ENCODE measurements around the gene SDF4. TPM values are rescaled to one million over a fixed set of nuclear protein-coding genes. Genes with fewer than 3 reads are reported as not detected.
A peak's percentile ranks its signal among the peaks of the same experiment; 100 is the strongest.

The SDF4 gene
- total RNA-seq, 4 donors from 2014 or later, result 153 to 267 (median 226) TPM

DNA sequence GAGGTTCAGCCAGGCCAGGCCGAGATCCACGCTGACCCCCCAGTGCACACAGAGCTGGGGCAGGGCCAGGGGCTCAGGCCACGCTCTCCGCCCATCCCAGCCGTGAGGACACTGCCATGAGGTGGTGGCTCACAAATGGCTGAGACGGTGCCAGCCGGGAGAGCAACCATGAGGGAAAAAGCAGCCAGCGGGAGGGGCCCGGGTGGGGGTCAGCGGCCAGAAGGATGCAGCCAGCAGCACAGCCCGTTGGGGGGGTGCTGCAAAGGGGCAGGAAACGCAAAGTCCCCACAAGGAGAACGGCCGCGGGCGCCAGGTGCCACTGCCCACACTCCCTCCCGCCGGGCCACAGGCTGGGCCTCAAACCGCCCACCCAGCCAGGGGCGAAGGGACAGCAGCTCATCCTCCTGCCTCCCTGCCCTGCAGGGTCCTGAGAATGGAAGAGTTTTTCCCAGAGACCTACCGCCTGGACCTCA is 49.8 kb downstream of the SDF4 start:
- intact Hi-C loops (cut with DNase I; ENCODE audit: low total_unique reads) (no loop called here), in situ Hi-C loops (cut with MboI; ENCODE audit: low pct_ligation_motif_present in 1 of 4, low pct_unique_long_range_greater_than_20kb in 1 of 4, low sequenced_read_pairs in 3 of 4) (no loop called here)
- Histone ChIP-seq H3K9me3 (no peaks in the 10 kb centered on the region), H3K27me3 (peaks cover 21% of the 10 kb centered on the region), H3K36me3 (no peaks in the 10 kb centered on the region), H3K27ac (no peak overlapping the region), H3K4me3 (no peak overlapping the region), H3K4me1 (no peaks in the 10 kb centered on the region)
- WGBS, 2 donors (ENCODE audit: low coverage in 1 of 2), result 77 to 80% methylated on average over 1 to 18 of the region's 21 CpGs
- DNase-seq, result peak; percentile 6
- TF ChIP-seq POLR2A (IDR thresholded peaks at IDR 0.05), result no peak
- TF ChIP-seq, protein P1, sequence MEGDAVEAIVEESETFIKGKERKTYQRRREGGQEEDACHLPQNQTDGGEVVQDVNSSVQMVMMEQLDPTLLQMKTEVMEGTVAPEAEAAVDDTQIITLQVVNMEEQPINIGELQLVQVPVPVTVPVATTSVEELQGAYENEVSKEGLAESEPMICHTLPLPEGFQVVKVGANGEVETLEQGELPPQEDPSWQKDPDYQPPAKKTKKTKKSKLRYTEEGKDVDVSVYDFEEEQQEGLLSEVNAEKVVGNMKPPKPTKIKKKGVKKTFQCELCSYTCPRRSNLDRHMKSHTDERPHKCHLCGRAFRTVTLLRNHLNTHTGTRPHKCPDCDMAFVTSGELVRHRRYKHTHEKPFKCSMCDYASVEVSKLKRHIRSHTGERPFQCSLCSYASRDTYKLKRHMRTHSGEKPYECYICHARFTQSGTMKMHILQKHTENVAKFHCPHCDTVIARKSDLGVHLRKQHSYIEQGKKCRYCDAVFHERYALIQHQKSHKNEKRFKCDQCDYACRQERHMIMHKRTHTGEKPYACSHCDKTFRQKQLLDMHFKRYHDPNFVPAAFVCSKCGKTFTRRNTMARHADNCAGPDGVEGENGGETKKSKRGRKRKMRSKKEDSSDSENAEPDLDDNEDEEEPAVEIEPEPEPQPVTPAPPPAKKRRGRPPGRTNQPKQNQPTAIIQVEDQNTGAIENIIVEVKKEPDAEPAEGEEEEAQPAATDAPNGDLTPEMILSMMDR (IDR thresholded peaks at IDR 0.05), result no peak
- no peak for TF ChIP-seq POLR2AphosphoS5 (IDR thresholded peaks at IDR 0.05)
- no peak for TF ChIP-seq EP300 (IDR thresholded peaks at IDR 0.05; ENCODE audit: low read depth)

DNA sequence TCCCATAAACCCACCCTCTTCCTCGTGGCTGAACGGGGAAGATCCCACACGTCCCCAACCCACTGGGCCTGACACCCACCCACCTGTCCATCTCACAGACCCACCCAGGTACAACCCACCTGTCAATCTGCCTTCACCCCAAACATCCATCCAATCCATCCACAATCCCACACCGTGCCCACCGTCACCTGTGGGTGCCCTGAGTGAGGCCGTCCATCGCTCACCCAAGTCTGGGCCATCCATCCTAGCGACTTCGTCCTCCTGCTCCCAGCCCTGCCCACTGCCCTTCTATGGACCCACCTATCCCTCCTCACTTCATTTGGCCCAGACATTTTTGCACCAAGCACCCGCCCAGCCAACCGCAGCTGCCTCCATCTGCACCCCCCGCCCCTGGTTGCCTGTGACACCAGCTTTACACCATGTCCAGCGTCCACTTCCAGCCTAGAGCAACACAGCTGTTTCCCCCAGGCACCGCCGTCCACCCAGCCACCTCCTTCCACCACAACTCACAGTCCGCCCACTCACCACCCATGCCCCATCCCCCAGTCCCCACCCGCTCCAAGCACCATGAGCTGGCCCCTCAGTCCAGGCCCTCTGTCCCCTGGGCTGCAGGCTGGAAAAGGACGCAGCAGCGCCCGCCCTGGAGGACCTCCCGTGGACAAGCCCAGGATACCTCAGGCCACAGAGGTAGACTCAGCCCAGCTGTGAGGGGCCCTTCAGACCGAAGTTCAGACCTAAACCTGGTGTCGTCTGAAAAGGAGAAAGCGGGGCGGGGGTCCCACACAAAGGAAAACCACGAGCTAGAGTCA is 50.5 kb downstream of the SDF4 start:
- peaks cover 28% of the 10 kb centered on the region for H3K27me3 ChIP-seq
- peak; percentile 7 for DNase-seq
- TF ChIP-seq POLR2A (IDR thresholded peaks at IDR 0.05) (no peak), EP300 (IDR thresholded peaks at IDR 0.05; ENCODE audit: low read depth) (no peak), POLR2AphosphoS5 (IDR thresholded peaks at IDR 0.05) (no peak)
- TF ChIP-seq, protein P1 (IDR thresholded peaks at IDR 0.05), result no peak
- H3K4me1 ChIP-seq, result no peaks in the 10 kb centered on the region
- H3K27ac ChIP-seq, result no peak overlapping the region
- in situ Hi-C loops (cut with MboI; ENCODE audit: low pct_ligation_motif_present in 1 of 4, low pct_unique_long_range_greater_than_20kb in 1 of 4, low sequenced_read_pairs in 3 of 4) (no loop called here), intact Hi-C loops (cut with DNase I; ENCODE audit: low total_unique reads) (no loop called here)
- 82 to 95% methylated on average over 4 to 25 of the region's 26 CpGs for WGBS, 2 donors (ENCODE audit: low coverage in 1 of 2)
- no peaks in the 10 kb centered on the region for H3K9me3 ChIP-seq
- no peaks in the 10 kb centered on the region for H3K36me3 ChIP-seq
- H3K4me3 ChIP-seq, result no peak overlapping the region

DNA sequence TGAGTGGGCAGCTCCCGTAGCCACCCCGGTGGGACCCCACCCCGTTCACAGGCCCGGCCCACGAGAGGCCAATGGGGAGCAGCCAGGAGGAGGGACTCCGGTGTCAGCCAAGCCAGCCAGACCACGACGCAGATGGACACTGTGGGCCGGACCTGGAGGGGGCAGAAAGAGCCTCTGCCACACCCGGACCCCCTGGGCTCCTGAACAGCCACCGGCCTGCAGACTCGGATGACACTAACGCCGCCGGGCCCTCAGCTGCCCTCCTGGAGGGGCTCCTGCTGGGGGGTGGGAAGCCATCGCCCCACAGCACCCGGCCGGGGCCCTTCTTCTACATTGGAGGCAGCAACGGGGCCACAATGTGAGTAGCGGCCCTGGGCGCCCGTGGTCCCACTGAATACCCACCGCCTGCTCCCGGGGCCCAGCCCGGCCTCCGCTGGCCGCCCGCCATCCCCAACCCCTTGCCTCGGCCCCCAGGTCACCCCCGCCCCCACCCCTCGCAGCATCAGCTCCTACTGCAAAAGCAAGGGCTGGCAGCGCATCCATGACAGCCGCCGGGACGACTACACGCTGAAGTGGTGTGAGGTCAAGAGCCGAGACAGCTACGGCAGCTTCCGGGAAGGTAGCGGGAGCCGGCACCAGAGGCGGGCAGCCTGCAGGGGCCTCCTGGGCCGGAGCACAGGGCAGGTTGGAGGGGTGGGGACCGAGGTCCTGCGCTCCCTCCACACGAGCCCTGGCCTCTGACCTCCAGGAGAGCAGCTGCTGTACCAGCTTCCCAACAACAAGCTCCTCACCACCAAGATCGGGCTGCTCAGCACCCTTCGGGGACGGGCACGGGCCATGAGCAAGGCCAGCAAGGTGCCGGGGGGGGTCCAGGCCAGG is 51.6 kb downstream of the SDF4 start:
- intact Hi-C loops (cut with DNase I; ENCODE audit: low total_unique reads) (no loop called here), in situ Hi-C loops (cut with MboI; ENCODE audit: low pct_ligation_motif_present in 1 of 4, low pct_unique_long_range_greater_than_20kb in 1 of 4, low sequenced_read_pairs in 3 of 4) (no loop called here)
- no peaks in the 10 kb centered on the region for H3K9me3 ChIP-seq
- peak; percentile 5 for DNase-seq
- WGBS, 2 donors (ENCODE audit: low coverage in 1 of 2), result 68 to 80% methylated on average over 2 to 42 of the region's 51 CpGs
- no peak overlapping the region for H3K4me3 ChIP-seq
- peaks cover 28% of the 10 kb centered on the region for H3K27me3 ChIP-seq
- TF ChIP-seq POLR2AphosphoS5 (IDR thresholded peaks at IDR 0.05) (no peak), POLR2A (IDR thresholded peaks at IDR 0.05) (no peak), EP300 (IDR thresholded peaks at IDR 0.05; ENCODE audit: low read depth) (no peak)
- TF ChIP-seq, protein P1 (IDR thresholded peaks at IDR 0.05), result no peak
- no peaks in the 10 kb centered on the region for H3K4me1 ChIP-seq
- H3K36me3 ChIP-seq, result no peaks in the 10 kb centered on the region
- no peak overlapping the region for H3K27ac ChIP-seq

DNA sequence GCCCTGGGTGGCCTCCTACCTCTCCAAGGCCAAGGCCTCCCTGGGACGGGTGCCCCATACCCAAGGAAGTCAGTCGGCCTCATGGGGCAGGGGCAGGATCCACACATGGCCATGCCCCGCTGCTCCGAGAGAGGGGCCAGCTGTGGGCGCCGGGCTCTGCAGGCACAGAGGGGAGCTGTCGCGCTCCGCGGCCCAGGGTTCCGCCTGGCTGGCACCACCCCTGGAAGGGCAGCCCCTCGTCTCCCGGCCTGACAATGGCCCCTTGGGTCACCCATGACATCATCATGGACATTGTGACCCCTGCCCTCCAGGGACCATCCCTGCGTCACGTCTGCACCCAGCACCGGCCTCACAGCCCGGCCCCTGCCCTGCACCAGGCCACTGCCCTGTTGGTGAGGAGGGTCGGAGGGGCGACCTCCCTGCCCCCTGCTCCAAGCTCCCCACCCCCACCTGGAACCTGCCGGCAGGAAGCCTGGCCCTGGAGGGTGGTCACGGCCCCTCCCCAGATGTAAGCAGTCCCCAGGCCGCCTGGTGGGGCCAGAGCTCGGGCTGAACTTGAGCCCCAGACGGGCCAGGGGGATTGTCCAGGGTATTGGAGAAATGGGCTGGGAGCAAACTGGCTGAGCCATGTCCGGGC is 52.3 kb downstream of the SDF4 start:
- Histone ChIP-seq H3K4me1 (no peaks in the 10 kb centered on the region), H3K4me3 (no peak overlapping the region), H3K27me3 (peaks cover 28% of the 10 kb centered on the region), H3K27ac (no peak overlapping the region), H3K36me3 (no peaks in the 10 kb centered on the region), H3K9me3 (no peaks in the 10 kb centered on the region)
- 86% methylated on average over 12 of the region's 25 CpGs; no CpG with 5 or more reads in 1 of the 2 donors for WGBS, 2 donors (ENCODE audit: low coverage in 1 of 2)
- intact Hi-C loops (cut with DNase I; ENCODE audit: low total_unique reads) (no loop called here), in situ Hi-C loops (cut with MboI; ENCODE audit: low pct_ligation_motif_present in 1 of 4, low pct_unique_long_range_greater_than_20kb in 1 of 4, low sequenced_read_pairs in 3 of 4) (no loop called here)
- TF ChIP-seq POLR2A (IDR thresholded peaks at IDR 0.05) (no peak), POLR2AphosphoS5 (IDR thresholded peaks at IDR 0.05) (no peak), EP300 (IDR thresholded peaks at IDR 0.05; ENCODE audit: low read depth) (no peak)
- TF ChIP-seq, protein P1 (IDR thresholded peaks at IDR 0.05), result no peak
- DNase-seq, result peak; percentile 5
